ENCODE results near the gene BPIFB4.

BPIFB4 gene

DNA sequence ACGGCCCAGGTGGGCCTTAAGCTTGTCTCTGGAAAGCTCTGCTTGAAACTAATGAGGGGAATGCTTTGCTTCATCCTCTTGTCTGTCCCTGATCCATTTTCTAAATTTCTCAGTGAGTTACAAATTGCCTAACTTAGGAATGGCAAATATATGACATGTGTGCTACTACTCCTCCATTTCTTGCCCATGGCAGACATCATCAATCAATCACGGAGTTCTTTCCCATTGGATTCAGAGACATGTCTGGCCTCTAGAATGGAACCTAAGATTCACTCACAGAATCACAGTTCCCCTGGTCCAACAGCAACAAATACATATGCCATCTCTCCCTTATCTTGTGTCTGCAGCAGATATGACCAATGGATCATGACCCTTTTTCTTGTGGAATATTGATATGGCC lies 6.6 kb upstream of the BPIFB4 start:
- Histone ChIP-seq H3K4me3 (ENCODE audit: low read depth in 1 of 2, low read length in 2 of 2) (no peak overlapping the region), H3K27me3 (ENCODE audit: low read depth, low read length) (no peaks in the 10 kb centered on the region), H3K27ac (ENCODE audit: low read length) (no peak overlapping the region), H3K36me3 (ENCODE audit: control insufficient read depth in 1 of 2, insufficient read depth in 2 of 2, low read length in 2 of 2) (no peaks in the 10 kb centered on the region), H3K4me1 (ENCODE audit: control insufficient read depth in 1 of 2, insufficient read depth in 2 of 2, low read length in 2 of 2) (no peaks in the 10 kb centered on the region), H3K9me3 (ENCODE audit: control insufficient read depth in 1 of 2, low read length in 2 of 2) (no peaks in the 10 kb centered on the region)

DNA sequence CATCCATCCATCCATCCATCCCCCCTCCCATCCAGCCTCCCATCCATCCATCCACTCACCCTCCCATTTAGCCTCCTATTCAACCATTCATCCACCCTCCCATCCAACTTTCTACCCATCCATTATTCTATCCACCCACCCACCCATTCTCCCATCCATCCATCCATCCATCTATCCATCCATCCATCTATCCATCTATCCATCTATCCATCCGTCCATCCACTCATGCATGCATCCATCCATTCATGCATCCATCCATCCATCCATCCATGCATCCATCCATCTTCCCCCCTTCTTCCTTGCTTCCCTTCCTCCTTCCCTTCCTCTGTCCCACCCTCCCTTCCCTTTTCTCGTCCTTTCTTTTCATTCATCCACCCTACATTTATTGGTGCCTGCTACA lies 4.8 kb upstream of the BPIFB4 start:
- Histone ChIP-seq H3K4me3 (ENCODE audit: low read depth in 1 of 2, low read length in 2 of 2) (no peak overlapping the region), H3K36me3 (ENCODE audit: control insufficient read depth in 1 of 2, insufficient read depth in 2 of 2, low read length in 2 of 2) (no peaks in the 10 kb centered on the region), H3K27ac (ENCODE audit: low read length) (no peak overlapping the region), H3K4me1 (ENCODE audit: control insufficient read depth in 1 of 2, insufficient read depth in 2 of 2, low read length in 2 of 2) (no peaks in the 10 kb centered on the region), H3K27me3 (ENCODE audit: low read depth, low read length) (no peaks in the 10 kb centered on the region), H3K9me3 (ENCODE audit: control insufficient read depth in 1 of 2, low read length in 2 of 2) (no peaks in the 10 kb centered on the region)

DNA sequence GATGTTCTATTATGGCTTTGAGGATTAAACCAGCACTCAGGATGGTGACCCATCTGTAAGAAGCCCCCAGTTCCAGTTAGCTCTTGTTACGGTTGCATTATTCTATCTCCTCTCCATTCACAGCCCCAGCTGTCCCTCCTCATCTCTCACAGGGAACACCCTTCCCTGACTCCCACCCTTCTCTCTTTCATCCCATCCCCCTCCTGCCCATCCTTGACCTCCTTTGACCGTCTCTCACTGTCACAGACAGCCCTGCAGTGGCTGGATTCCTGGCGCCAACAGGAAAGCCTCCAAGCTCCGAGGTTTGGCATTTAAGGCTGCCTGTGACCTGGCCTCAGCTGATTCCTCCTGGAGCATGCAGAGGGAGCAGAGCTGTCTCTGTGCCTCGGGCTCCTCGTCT lies 4.2 kb upstream of the BPIFB4 start:
- no peak overlapping the region for H3K4me3 ChIP-seq (ENCODE audit: low read depth in 1 of 2, low read length in 2 of 2)
- H3K4me1 ChIP-seq (ENCODE audit: control insufficient read depth in 1 of 2, insufficient read depth in 2 of 2, low read length in 2 of 2) = no peaks in the 10 kb centered on the region
- no peak overlapping the region for H3K27ac ChIP-seq (ENCODE audit: low read length)
- H3K27me3 ChIP-seq (ENCODE audit: low read depth, low read length) = no peaks in the 10 kb centered on the region
- H3K9me3 ChIP-seq (ENCODE audit: control insufficient read depth in 1 of 2, low read length in 2 of 2) = no peaks in the 10 kb centered on the region
- H3K36me3 ChIP-seq (ENCODE audit: control insufficient read depth in 1 of 2, insufficient read depth in 2 of 2, low read length in 2 of 2) = no peaks in the 10 kb centered on the region

DNA sequence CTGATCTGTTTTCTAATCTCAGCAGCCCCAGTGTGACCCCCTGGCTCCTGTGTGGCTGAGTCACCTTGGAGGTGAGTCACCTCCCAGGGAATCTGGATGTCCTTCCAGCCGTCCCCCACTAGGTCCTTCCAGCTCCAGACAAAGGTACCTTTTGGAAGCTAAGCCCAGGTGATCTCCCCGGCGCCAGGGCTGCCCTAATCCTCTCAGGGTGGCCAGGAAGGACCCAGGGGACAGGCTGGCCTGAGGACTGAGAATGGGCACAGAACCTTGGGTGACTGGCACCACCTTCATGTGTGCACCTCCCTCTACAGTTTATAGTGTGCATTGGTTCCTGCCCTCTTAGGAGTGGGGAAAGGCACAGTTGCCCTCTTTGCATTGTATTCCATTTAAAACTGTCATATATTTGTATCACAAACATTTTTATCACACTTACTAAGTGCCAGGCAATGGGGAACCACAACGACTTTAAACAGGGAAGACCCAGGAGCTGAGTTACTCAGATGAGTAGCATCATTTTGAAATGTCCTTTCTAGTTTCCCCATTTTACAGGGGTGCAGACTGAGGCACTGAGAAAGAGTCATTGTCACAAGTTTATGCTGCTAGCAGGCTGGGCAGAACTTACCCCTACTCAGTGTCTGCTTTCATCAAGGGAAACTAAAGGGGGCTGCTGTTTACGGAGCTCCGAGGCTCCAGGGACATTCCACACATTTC lies 2.6 kb upstream of the BPIFB4 start:
- no peaks in the 10 kb centered on the region for H3K4me1 ChIP-seq (ENCODE audit: control insufficient read depth in 1 of 2, insufficient read depth in 2 of 2, low read length in 2 of 2)
- no peak overlapping the region for H3K4me3 ChIP-seq (ENCODE audit: low read depth in 1 of 2, low read length in 2 of 2)
- no peaks in the 10 kb centered on the region for H3K27me3 ChIP-seq (ENCODE audit: low read depth, low read length)
- no peaks in the 10 kb centered on the region for H3K36me3 ChIP-seq (ENCODE audit: control insufficient read depth in 1 of 2, insufficient read depth in 2 of 2, low read length in 2 of 2)
- H3K9me3 ChIP-seq (ENCODE audit: control insufficient read depth in 1 of 2, low read length in 2 of 2) = no peaks in the 10 kb centered on the region
- H3K27ac ChIP-seq (ENCODE audit: low read length) = no peak overlapping the region

DNA sequence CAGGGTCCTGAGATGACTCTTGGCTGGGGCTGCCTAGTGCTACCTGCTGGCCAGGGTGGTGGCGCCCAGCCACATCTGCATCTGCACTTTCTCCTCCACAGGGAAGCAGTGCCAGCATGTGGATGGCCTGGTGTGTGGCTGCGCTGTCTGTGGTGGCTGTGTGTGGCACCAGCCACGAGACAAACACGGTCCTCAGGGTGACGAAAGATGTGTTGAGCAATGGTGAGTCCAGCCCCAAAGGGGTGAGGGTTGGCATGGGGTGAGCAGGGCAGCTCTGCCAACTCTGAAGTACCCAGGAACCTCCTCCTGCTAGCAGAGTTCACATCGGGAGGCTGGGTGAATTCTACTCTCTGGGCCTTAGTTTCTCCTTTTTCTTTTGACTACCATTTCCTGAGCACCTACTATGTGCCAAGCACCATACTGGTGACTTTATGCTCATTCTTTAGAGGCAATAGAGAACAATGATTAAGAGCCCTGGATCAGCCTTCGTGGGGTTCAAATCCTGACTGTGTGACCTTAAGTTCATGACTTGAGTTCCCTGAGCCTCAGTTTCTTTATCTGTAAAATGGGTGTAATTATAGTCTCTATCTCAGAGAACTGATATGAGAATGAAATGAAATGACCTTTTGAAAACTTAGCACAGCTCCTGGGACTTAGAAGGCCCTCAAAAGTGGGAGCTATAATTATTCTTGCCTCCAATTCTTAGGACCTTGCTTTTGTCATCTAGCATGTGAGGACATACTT lies 2.1 kb downstream of the BPIFB4 start:
- Histone ChIP-seq H3K27me3 (ENCODE audit: low read depth, low read length) (no peaks in the 10 kb centered on the region), H3K36me3 (ENCODE audit: control insufficient read depth in 1 of 2, insufficient read depth in 2 of 2, low read length in 2 of 2) (no peaks in the 10 kb centered on the region), H3K4me1 (ENCODE audit: control insufficient read depth in 1 of 2, insufficient read depth in 2 of 2, low read length in 2 of 2) (no peaks in the 10 kb centered on the region), H3K9me3 (ENCODE audit: control insufficient read depth in 1 of 2, low read length in 2 of 2) (no peaks in the 10 kb centered on the region), H3K27ac (ENCODE audit: low read length) (no peak overlapping the region), H3K4me3 (ENCODE audit: low read depth in 1 of 2, low read length in 2 of 2) (no peak overlapping the region)

DNA sequence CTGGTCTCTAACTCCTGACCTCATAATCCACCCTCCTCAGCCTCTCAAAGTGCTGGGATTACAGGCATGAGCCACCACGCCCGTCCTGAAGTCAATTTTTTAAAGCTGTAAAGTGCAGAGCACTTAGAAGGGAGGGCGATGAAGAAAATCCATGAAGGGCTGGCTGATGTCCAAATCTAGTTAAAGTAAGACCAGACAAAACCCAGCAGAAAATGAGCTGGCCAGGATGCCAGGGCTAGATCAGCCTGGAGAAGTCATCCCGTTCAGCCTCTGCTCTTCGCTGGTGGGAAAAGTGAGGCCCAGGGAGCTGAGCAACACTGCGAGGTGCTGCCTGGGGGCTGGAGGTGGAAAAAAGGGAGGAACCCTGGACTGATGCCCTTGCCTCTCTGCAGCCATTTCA lies 3.1 kb downstream of the BPIFB4 start:
- Histone ChIP-seq H3K27me3 (ENCODE audit: low read depth, low read length) (no peaks in the 10 kb centered on the region), H3K27ac (ENCODE audit: low read length) (no peak overlapping the region), H3K4me1 (ENCODE audit: control insufficient read depth in 1 of 2, insufficient read depth in 2 of 2, low read length in 2 of 2) (no peaks in the 10 kb centered on the region), H3K9me3 (ENCODE audit: control insufficient read depth in 1 of 2, low read length in 2 of 2) (no peaks in the 10 kb centered on the region), H3K4me3 (ENCODE audit: low read depth in 1 of 2, low read length in 2 of 2) (no peak overlapping the region), H3K36me3 (ENCODE audit: control insufficient read depth in 1 of 2, insufficient read depth in 2 of 2, low read length in 2 of 2) (no peaks in the 10 kb centered on the region)

DNA sequence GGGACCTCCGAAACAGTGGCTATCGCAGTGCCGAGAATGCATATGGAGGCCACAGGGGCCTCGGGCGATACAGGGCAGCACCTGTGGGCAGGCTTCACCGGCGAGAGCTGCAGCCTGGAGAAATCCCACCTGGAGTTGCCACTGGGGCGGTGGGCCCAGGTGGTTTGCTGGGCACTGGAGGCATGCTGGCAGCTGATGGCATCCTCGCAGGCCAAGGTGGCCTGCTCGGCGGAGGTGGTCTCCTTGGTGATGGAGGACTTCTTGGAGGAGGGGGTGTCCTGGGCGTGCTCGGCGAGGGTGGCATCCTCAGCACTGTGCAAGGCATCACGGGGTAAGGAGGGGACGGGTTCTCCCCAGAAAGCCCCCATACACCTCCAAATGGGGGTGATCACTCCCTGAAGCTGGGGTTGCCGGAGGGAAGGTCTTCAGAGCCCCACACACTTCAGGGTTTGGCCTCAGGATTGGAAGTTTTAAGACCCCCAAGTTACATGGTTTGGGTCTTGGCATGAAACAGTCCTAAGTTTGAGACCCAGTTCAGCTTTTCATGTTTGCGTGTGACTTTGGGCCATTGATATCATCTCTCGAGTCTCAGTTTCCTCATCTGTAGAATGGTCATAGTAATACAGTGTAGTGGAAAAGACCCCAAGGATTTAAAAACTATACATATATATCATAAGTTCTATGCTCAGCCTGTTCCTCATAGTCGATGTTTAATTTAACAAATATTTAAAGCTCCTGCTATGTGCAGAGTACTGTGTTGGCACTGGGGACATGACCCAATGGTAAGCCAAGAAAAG lies 4.3 kb downstream of the BPIFB4 start:
- Histone ChIP-seq H3K27me3 (ENCODE audit: low read depth, low read length) (no peaks in the 10 kb centered on the region), H3K9me3 (ENCODE audit: control insufficient read depth in 1 of 2, low read length in 2 of 2) (no peaks in the 10 kb centered on the region), H3K27ac (ENCODE audit: low read length) (no peak overlapping the region), H3K36me3 (ENCODE audit: control insufficient read depth in 1 of 2, insufficient read depth in 2 of 2, low read length in 2 of 2) (no peaks in the 10 kb centered on the region), H3K4me3 (ENCODE audit: low read depth in 1 of 2, low read length in 2 of 2) (no peak overlapping the region), H3K4me1 (ENCODE audit: control insufficient read depth in 1 of 2, insufficient read depth in 2 of 2, low read length in 2 of 2) (no peaks in the 10 kb centered on the region)

DNA sequence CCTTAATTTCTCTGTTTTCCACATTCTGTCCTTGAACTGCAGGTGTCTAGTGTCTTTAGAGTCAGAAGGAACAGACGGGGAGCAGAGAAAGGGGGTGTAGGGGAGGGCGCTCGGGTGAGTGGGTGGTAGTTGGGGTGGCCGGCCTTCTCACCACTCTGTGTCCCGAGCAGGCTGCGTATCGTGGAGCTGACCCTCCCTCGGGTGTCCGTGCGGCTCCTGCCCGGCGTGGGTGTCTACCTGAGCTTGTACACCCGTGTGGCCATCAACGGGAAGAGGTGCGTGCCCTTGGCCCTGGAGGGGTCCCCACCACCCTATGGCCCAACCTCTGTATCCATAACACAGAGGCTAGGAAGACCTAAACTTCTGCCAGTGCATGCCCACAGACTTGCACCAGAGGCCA lies 5.3 kb downstream of the BPIFB4 start:
- no peak overlapping the region for H3K27ac ChIP-seq (ENCODE audit: low read length)
- no peaks in the 10 kb centered on the region for H3K9me3 ChIP-seq (ENCODE audit: control insufficient read depth in 1 of 2, low read length in 2 of 2)
- H3K4me3 ChIP-seq (ENCODE audit: low read depth in 1 of 2, low read length in 2 of 2) = no peak overlapping the region
- no peaks in the 10 kb centered on the region for H3K4me1 ChIP-seq (ENCODE audit: control insufficient read depth in 1 of 2, insufficient read depth in 2 of 2, low read length in 2 of 2)
- no peaks in the 10 kb centered on the region for H3K27me3 ChIP-seq (ENCODE audit: low read depth, low read length)
- no peaks in the 10 kb centered on the region for H3K36me3 ChIP-seq (ENCODE audit: control insufficient read depth in 1 of 2, insufficient read depth in 2 of 2, low read length in 2 of 2)

DNA sequence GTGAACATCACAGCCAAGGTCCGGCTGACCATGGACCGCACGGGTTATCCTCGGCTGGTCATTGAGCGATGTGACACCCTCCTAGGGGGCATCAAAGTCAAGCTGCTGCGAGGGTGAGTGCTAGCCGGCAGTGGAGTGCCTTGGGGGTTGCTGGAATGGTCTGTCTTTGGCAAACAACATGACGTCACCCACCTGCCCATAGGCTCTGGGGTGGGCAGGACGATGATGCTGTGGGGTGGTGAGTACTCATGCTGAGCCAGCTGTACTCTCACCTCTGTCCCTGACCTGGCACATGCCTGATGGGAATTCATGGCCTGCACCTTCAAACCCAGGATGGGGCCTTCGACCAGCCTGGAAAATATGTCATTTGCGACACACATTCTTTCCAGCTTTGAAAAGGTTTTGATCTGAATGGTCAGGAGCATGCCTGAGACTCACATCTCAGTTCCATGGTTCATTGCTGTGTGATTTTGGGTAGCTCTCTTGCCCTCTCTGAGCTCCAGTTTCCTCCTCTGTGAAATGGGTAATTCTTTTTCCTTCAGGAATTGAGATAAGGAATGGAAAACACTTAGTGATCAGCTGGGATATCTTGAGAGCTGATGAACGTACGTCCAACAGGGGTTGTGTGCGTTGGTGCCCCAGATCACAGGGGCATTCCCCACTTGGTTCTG lies 6.7 kb downstream of the BPIFB4 start:
- no peaks in the 10 kb centered on the region for H3K36me3 ChIP-seq (ENCODE audit: control insufficient read depth in 1 of 2, insufficient read depth in 2 of 2, low read length in 2 of 2)
- H3K27ac ChIP-seq (ENCODE audit: low read length) = no peak overlapping the region
- H3K4me3 ChIP-seq (ENCODE audit: low read depth in 1 of 2, low read length in 2 of 2) = no peak overlapping the region
- H3K27me3 ChIP-seq (ENCODE audit: low read depth, low read length) = no peaks in the 10 kb centered on the region
- no peaks in the 10 kb centered on the region for H3K4me1 ChIP-seq (ENCODE audit: control insufficient read depth in 1 of 2, insufficient read depth in 2 of 2, low read length in 2 of 2)
- H3K9me3 ChIP-seq (ENCODE audit: control insufficient read depth in 1 of 2, low read length in 2 of 2) = no peaks in the 10 kb centered on the region

DNA sequence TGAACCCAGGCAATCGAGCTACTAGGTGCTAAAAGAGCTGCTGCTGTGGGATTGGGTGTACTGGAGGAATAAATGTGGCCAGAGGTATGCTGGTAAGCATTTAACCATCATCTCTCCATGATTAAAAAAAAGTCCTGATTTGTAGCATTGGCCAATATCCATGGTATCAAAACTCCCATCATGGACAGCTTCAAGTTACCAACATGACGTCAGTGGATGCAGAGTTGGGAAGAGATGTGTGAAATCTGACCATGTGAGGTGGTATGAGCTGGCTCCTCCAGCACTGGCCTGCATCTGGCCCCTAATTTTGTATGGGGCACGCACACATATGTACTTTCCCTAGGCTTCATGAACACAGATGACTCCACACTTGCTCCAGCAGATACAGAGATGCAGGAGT lies 11.7 kb downstream of the BPIFB4 start:
- no peaks in the 10 kb centered on the region for H3K36me3 ChIP-seq (ENCODE audit: control insufficient read depth in 1 of 2, insufficient read depth in 2 of 2, low read length in 2 of 2)
- no peaks in the 10 kb centered on the region for H3K4me1 ChIP-seq (ENCODE audit: control insufficient read depth in 1 of 2, insufficient read depth in 2 of 2, low read length in 2 of 2)
- H3K27me3 ChIP-seq (ENCODE audit: low read depth, low read length) = no peaks in the 10 kb centered on the region
- H3K4me3 ChIP-seq (ENCODE audit: low read depth in 1 of 2, low read length in 2 of 2) = no peak overlapping the region
- H3K27ac ChIP-seq (ENCODE audit: low read length) = no peak overlapping the region
- H3K9me3 ChIP-seq (ENCODE audit: control insufficient read depth in 1 of 2, low read length in 2 of 2) = no peaks in the 10 kb centered on the region

DNA sequence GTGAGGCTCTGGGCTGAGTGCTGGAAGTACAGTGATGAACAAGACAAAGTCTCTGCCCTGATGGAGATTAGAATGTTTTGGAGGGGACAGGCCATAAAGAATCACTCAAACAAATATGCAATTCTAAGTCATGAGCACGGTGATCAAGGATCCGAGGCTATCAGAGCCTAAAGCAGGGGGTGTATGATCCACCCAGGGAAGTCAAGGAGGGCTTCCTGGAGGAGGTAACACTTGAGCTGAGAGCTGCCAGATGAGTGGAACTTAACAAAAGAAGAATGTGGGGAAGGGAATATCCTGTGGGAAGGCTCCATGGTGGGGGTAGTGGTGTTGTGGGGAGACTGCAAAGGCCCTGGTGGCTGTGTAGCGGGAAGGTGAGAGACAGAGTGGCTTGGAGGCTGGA lies 12.2 kb downstream of the BPIFB4 start:
- Histone ChIP-seq H3K9me3 (ENCODE audit: control insufficient read depth in 1 of 2, low read length in 2 of 2) (no peaks in the 10 kb centered on the region), H3K27me3 (ENCODE audit: low read depth, low read length) (no peaks in the 10 kb centered on the region), H3K4me3 (ENCODE audit: low read depth in 1 of 2, low read length in 2 of 2) (no peak overlapping the region), H3K36me3 (ENCODE audit: control insufficient read depth in 1 of 2, insufficient read depth in 2 of 2, low read length in 2 of 2) (no peaks in the 10 kb centered on the region), H3K4me1 (ENCODE audit: control insufficient read depth in 1 of 2, insufficient read depth in 2 of 2, low read length in 2 of 2) (no peaks in the 10 kb centered on the region), H3K27ac (ENCODE audit: low read length) (no peak overlapping the region)
